Putamen (tissue), 1 donor: ENCODE results near the gene MRPL14.

Experiments used
- DNase-seq: peaks from one replicate; pipeline ENCODE4 v3.0.0-alpha.2; 2016; ENCODE audit warnings: low spot score

The MRPL14 gene

DNA sequence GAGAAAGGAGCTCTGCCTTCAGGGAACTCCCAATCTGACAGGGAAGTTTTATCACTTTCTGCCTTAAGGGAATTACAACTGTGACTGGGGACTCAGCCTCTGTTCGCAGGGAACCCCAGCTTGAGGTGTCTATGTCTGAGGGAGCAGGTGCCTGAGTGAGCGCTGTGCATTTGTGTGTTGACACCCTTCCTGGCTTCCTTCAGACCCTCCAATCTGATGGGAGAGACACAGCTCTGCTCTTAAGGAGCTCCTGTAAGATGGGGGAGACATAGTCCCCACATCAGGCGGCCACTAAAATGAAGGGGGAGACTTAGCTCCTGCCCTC is 62.3 kb downstream of the MRPL14 start:
- DNase-seq = no peak

DNA sequence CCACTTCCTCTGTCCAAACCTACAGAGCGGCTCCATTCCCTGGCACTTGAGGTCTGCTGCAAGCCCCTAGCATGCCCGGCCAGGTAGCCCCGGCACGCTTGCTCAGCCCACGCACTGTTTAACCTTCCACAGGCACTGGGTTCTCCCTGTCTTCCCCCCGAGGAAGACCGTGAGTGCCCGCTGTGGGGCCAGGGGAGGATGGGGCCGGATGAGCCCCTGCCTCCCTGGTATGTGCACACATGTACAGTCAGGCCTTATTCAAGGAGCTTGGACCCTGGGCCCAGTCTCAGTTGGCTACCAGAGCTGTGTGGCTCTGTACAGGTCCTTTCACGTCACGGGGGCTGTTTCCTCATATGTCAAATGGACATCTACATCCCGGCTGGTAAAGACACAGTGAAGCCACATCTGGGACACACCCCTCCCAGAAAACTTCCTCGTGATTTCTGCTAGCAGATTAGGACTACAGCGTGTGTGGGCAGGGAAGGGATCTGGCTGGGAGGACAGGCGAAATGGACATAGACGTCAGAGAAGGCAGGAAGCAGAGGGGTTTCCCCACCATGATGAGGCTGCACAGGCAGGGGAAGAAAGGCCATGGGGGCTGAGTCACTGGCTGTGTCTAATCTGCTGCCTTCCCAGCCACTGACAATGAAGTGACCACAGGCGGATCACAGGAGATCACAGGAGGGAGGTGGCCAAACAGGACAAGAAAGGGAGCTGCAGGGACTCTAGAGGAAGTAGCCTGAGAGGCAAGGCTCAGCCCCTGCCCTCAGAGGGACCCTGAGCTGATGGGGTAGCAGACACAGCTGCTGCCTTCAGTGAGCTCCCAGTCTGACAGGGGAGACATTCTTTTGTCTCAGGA is 62.9 kb downstream of the MRPL14 start:
- DNase-seq = no peak

DNA sequence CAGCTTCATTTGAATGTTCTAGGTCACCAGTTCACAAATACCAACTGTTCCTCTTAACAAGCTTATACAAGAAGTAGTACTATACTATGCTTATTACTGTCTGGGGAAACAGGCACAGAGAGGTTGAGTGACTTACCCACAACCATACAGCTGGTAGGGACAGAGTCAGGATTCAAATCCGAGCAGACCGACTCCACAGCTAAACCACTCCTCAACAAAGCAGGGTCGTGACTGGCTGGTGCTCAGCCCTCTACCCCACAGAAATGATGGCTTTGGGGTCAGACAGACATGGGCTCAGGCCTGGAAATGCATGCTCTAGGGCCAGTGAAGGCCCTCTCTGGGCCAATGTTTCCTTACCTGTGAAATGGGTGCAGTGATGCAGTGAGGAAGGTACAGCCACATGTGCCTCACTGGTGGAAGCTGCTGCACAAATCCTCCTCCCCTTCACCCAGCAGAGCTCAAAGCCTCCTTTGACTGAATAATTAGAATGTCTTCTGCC is 63.6 kb downstream of the MRPL14 start:
- DNase-seq = no peak
